IMR-90 (cell line): ENCODE results near the gene EPB41L4A. TPM values are rescaled to one million over a fixed set of nuclear protein-coding genes. Genes with fewer than 3 reads are reported as not detected.

ENCODE experiments used
- ATAC-seq: fragments of 200-7000 bp; cut with Tn5 transposase; 2 replicates; pipeline ENCODE4 v1.9.1; 2020; ENCODE audit warnings: low read depth, mild to moderate bottlenecking, moderate library complexity
- BruUV-seq: library from RNA; stranded (reverse); fragments of 400-500 nt; replicated peaks from 2 replicates; lab custom pipeline; 2021; lab: Mats Ljungman, UMichigan
- CTCF ChIA-PET: fragments of 300-600 bp; formaldehyde crosslinking; extraction: SDS; loops from one replicate; lab custom pipeline; 2021; ENCODE audit warnings: antibody characterized with exemption; lab: Yijun Ruan, JAX
- POLR2A ChIA-PET: fragments of 300-600 bp; sonication (Branson Sonifier 250); formaldehyde crosslinking; loops from one replicate; lab custom pipeline; 2022; ENCODE audit warnings: antibody characterized with exemption; ENCODE audit not compliant: unreplicated experiment; lab: Charles Lee
- DNase-seq: peaks from one replicate; pipeline ENCODE4 v3.0.0; 2013
- H2AFZ ChIP-seq: replicated peaks from 2 replicates; pipeline ENCODE3; 2013; ENCODE audit warnings: low read length, mild to moderate bottlenecking; ENCODE audit not compliant: poor library complexity
- H2AK5ac ChIP-seq: 2 replicates; pipeline ENCODE4 v1.6.1; 2013; ENCODE audit warnings: low read depth, low read length, inconsistent platforms
- H2AK9ac ChIP-seq: replicated peaks from 2 replicates; pipeline ENCODE3; 2013; ENCODE audit warnings: mild to moderate bottlenecking, low read depth, low read length, moderate library complexity; ENCODE audit not compliant: poor library complexity
- H2BK120ac ChIP-seq: 2 replicates; pipeline ENCODE4 v1.6.1; 2013; ENCODE audit warnings: low read depth, low read length, inconsistent platforms
- H2BK15ac ChIP-seq: 3 replicates; pipeline ENCODE4 v1.6.1; 2013; ENCODE audit warnings: low read depth, low read length, inconsistent platforms
- H2BK20ac ChIP-seq: 2 replicates; pipeline ENCODE4 v1.6.1; 2013; ENCODE audit warnings: low read depth, mild to moderate bottlenecking, inconsistent platforms, low read length, moderate library complexity
- H2BK5ac ChIP-seq: 2 replicates; pipeline ENCODE4 v1.6.1; 2013; ENCODE audit warnings: mild to moderate bottlenecking, low read depth, low read length, inconsistent platforms; ENCODE audit not compliant: poor library complexity, severe bottlenecking
- H3K14ac ChIP-seq: replicated peaks from 2 replicates; pipeline ENCODE4 v1.6.1; 2013; ENCODE audit warnings: low read depth, low read length, inconsistent platforms
- H3K18ac ChIP-seq: 2 replicates; pipeline ENCODE4 v1.6.1; 2013; ENCODE audit warnings: low read depth, low read length, control low read depth
- H3K23ac ChIP-seq: 2 replicates; pipeline ENCODE4 v1.6.1; 2013; ENCODE audit warnings: low read depth, low read length, inconsistent platforms
- H3K27ac ChIP-seq: 2 replicates; pipeline ENCODE4 v1.5.1; 2013; ENCODE audit warnings: mild to moderate bottlenecking, control low read depth, low read length; ENCODE audit not compliant: insufficient read depth
- H3K27me3 ChIP-seq: 2 replicates; pipeline ENCODE4 v1.6.1; 2013; ENCODE audit warnings: low read length; ENCODE audit not compliant: control insufficient read depth, insufficient read depth
- H3K36me3 ChIP-seq: 2 replicates; pipeline ENCODE4 v1.6.1; 2013; ENCODE audit warnings: low read length, mixed read lengths; ENCODE audit not compliant: control insufficient read depth, insufficient read depth
- H3K4ac ChIP-seq: 2 replicates; pipeline ENCODE4 v1.6.1; 2013; ENCODE audit warnings: low read depth, low read length, inconsistent platforms
- H3K4me1 ChIP-seq: 2 replicates; pipeline ENCODE4 v1.6.1; 2013; ENCODE audit warnings: low read length, mixed read lengths; ENCODE audit not compliant: control insufficient read depth, insufficient read depth
- H3K4me2 ChIP-seq: 2 replicates; pipeline ENCODE4 v1.6.1; 2013; ENCODE audit warnings: low read depth, mild to moderate bottlenecking, control low read depth, low read length, moderate library complexity
- H3K4me3 ChIP-seq: 2 replicates; pipeline ENCODE4 v1.5.1; 2013; ENCODE audit warnings: low read depth, mild to moderate bottlenecking, control low read depth, low read length, moderate library complexity; ENCODE audit not compliant: insufficient read depth
- H3K56ac ChIP-seq: 2 replicates; pipeline ENCODE4 v1.6.1; 2013; ENCODE audit warnings: low read length, inconsistent platforms; ENCODE audit not compliant: insufficient read depth; ENCODE audit errors: extremely low read depth
- H3K79me1 ChIP-seq, 2 experiments: 2 replicates each; pipeline ENCODE4 v1.6.1; 2013; ENCODE audit warnings: low read length in 2 of 2, inconsistent platforms in 1 of 2, low read depth in 1 of 2
- H3K9ac ChIP-seq: 2 replicates; pipeline ENCODE4 v1.6.1; 2013; ENCODE audit warnings: low read depth, low read length, control low read depth
- H3K9me1 ChIP-seq: 2 replicates; pipeline ENCODE4 v1.6.1; 2013; ENCODE audit warnings: low read length, inconsistent platforms; ENCODE audit not compliant: insufficient read depth
- H3K9me3 ChIP-seq: 2 replicates; pipeline ENCODE4 v1.6.1; 2013; ENCODE audit warnings: low read length; ENCODE audit not compliant: control insufficient read depth, insufficient read depth
- H4K20me1 ChIP-seq: 2 replicates; pipeline ENCODE4 v1.6.1; 2013; ENCODE audit warnings: low read length, inconsistent platforms; ENCODE audit not compliant: insufficient read depth
- H4K5ac ChIP-seq: 2 replicates; pipeline ENCODE4 v1.6.1; 2013; ENCODE audit warnings: mild to moderate bottlenecking, low read depth, low read length, control low read depth
- H4K8ac ChIP-seq, 2 experiments: 2 replicates each; pipeline ENCODE4 v1.6.1; 2013; ENCODE audit warnings: low read depth in 2 of 2, low read length in 2 of 2, control low read depth in 1 of 2, inconsistent platforms in 1 of 2
- H4K91ac ChIP-seq: 2 replicates; pipeline ENCODE4 v1.6.1; 2013; ENCODE audit warnings: low read depth, low read length, inconsistent platforms; ENCODE audit not compliant: insufficient read depth
- BHLHE40 ChIP-seq: fragments of 150-350 bp; IDR thresholded peaks from 2 replicates; pipeline ENCODE4 v1.6.1; 2016; ENCODE audit warnings: mild to moderate bottlenecking, low read depth, low read length
- CHD1 ChIP-seq: IDR thresholded peaks from 2 replicates; pipeline ENCODE4 v1.6.1; 2012; ENCODE audit warnings: low read depth, low read length, improper control_type of control experiment
- ELK1 ChIP-seq: fragments of 150-350 bp; IDR thresholded peaks from 2 replicates; pipeline ENCODE4 v1.6.1; 2016; ENCODE audit warnings: low read depth, mild to moderate bottlenecking, low read length, moderate library complexity, borderline replicate concordance
- MAFK ChIP-seq: IDR thresholded peaks from 2 replicates; pipeline ENCODE4 v1.6.1; 2012; ENCODE audit warnings: low read depth, low read length, improper control_type of control experiment
- MAZ ChIP-seq: IDR thresholded peaks from 2 replicates; pipeline ENCODE4 v1.6.1; 2012; ENCODE audit warnings: low read depth, mild to moderate bottlenecking, low read length, improper control_type of control experiment, moderate library complexity, borderline replicate concordance
- MXI1 ChIP-seq: IDR thresholded peaks from 2 replicates; pipeline ENCODE4 v1.6.1; 2012; ENCODE audit warnings: low read depth, mild to moderate bottlenecking, low read length, moderate library complexity, borderline replicate concordance
- POLR2A ChIP-seq: IDR thresholded peaks from 2 replicates; pipeline ENCODE4 v1.6.1; 2012; ENCODE audit warnings: mild to moderate bottlenecking, low read depth, low read length
- RAD21 ChIP-seq: IDR thresholded peaks from 2 replicates; pipeline ENCODE4 v1.6.1; 2012; ENCODE audit warnings: low read length, improper control_type of control experiment
- RCOR1 ChIP-seq: IDR thresholded peaks from 2 replicates; pipeline ENCODE4 v1.6.1; 2012; ENCODE audit warnings: mild to moderate bottlenecking, low read length, improper control_type of control experiment; ENCODE audit not compliant: insufficient replicate concordance
- RFX5 ChIP-seq: IDR thresholded peaks from 2 replicates; pipeline ENCODE4 v1.8.0; 2012; ENCODE audit warnings: low read depth, mild to moderate bottlenecking, low read length, moderate library complexity
- SMC3 ChIP-seq: fragments of 150-350 bp; IDR thresholded peaks from 2 replicates; pipeline ENCODE4 v1.6.1; 2016; ENCODE audit warnings: low read depth, mild to moderate bottlenecking, antibody characterized with exemption, low read length, moderate library complexity
- WGBS, 2 experiments: methylation state at CpG; one replicate each; pipeline versions ENCODE4 v1.1.5 to v1.1.7; 2013; ENCODE audit warnings: missing lambda C conversion rate in 2 of 2; ENCODE audit not compliant: insufficient read length in 1 of 2; ENCODE audit errors: extremely low coverage in 2 of 2; 5-methylcytosine and 5-hydroxymethylcytosine counted together
- dilution Hi-C: fragments of 300-500 bp; cut with HindIII; formaldehyde crosslinking; loops from one replicate; pipeline ENCODE4 v1.14.3; 2018; ENCODE audit warnings: low sequenced_read_pairs; ENCODE audit not compliant: unreplicated experiment
- in situ Hi-C: fragments of 300-500 bp; cut with MboI; formaldehyde crosslinking; loops from 3 replicates; pipeline ENCODE4 v1.14.3; 2019; ENCODE audit warnings: low sequenced_read_pairs, inconsistent platforms, mixed read lengths
- intact Hi-C: fragments of 100-400 bp; cut with micrococcal nuclease; formaldehyde crosslinking; loops from 2 replicates; pipeline ENCODE4 v1.10.0; 2022
- polyA plus RNA-seq, 3 experiments: library from polyadenylated mRNA; depleted of rRNA; stranded (reverse); fragments of >200 nt; gene quantifications; 2 replicates each; pipeline ENCODE4 v1.2.3, GENCODE V29; 2012; ENCODE audit warnings: low replicate concordance in 1 of 3
- total RNA-seq: library from RNA; depleted of rRNA; stranded (reverse); fragments of >200 nt; gene quantifications from 2 replicates; pipeline ENCODE4 v1.2.3, GENCODE V29; 2012
- TF ChIP-seq, protein P1 (sequence below): conservative IDR thresholded peaks from 2 replicates; pipeline ENCODE4 v1.5.1; 2012; ENCODE audit warnings: mild to moderate bottlenecking, low read depth, low read length, improper control_type of control experiment
- TF ChIP-seq, protein P2 (sequence below): fragments of 150-350 bp; IDR thresholded peaks from 2 replicates; pipeline ENCODE4 v1.6.1; 2017; ENCODE audit warnings: mild to moderate bottlenecking, antibody characterized with exemption, low read length, low read depth

Gene EPB41L4A
- total and polyA plus RNA-seq, 2 of the 4 experiments (the other 2 are of a cell fraction), result under 0.01 to 0.02 TPM

GRCh38 chr5:112276991-112277390 lies 142.1 kb downstream of the EPB41L4A start:
- Histone ChIP-seq H2AFZ (no peak overlapping the region), H2AK5ac (no peak overlapping the region), H3K36me3 (no peaks in the 10 kb centered on the region), H2AK9ac (no peak overlapping the region), H2BK5ac (no peak overlapping the region), H3K4me2 (no peak overlapping the region), H3K4ac (no peak overlapping the region), H4K8ac (no peak overlapping the region), H3K27ac (no peak overlapping the region), H3K9me3 (no peaks in the 10 kb centered on the region), H4K20me1 (no peaks in the 10 kb centered on the region), H3K9me1 (no peaks in the 10 kb centered on the region), H2BK120ac (no peak overlapping the region), H3K4me1 (no peaks in the 10 kb centered on the region), H3K23ac (no peak overlapping the region), H4K5ac (no peak overlapping the region), H3K9ac (no peak overlapping the region), H3K18ac (no peak overlapping the region), H3K4me3 (no peak overlapping the region), H3K27me3 (no peaks in the 10 kb centered on the region), H3K56ac (no peak overlapping the region), H2BK15ac (no peak overlapping the region), H4K91ac (no peak overlapping the region), H3K79me1 (no peaks in the 10 kb centered on the region), H2BK20ac (no peak overlapping the region), H3K14ac (no peak overlapping the region)
- TF ChIP-seq ELK1, result no peak
- no peak for TF ChIP-seq POLR2A
- no peak for TF ChIP-seq CHD1
- no peak for TF ChIP-seq MAFK
- TF ChIP-seq BHLHE40, result no peak
- TF ChIP-seq, protein P1, sequence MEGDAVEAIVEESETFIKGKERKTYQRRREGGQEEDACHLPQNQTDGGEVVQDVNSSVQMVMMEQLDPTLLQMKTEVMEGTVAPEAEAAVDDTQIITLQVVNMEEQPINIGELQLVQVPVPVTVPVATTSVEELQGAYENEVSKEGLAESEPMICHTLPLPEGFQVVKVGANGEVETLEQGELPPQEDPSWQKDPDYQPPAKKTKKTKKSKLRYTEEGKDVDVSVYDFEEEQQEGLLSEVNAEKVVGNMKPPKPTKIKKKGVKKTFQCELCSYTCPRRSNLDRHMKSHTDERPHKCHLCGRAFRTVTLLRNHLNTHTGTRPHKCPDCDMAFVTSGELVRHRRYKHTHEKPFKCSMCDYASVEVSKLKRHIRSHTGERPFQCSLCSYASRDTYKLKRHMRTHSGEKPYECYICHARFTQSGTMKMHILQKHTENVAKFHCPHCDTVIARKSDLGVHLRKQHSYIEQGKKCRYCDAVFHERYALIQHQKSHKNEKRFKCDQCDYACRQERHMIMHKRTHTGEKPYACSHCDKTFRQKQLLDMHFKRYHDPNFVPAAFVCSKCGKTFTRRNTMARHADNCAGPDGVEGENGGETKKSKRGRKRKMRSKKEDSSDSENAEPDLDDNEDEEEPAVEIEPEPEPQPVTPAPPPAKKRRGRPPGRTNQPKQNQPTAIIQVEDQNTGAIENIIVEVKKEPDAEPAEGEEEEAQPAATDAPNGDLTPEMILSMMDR, result no peak
- TF ChIP-seq SMC3, result no peak
- no peak for TF ChIP-seq MAZ
- no peak for TF ChIP-seq RCOR1
- TF ChIP-seq, protein P2, sequence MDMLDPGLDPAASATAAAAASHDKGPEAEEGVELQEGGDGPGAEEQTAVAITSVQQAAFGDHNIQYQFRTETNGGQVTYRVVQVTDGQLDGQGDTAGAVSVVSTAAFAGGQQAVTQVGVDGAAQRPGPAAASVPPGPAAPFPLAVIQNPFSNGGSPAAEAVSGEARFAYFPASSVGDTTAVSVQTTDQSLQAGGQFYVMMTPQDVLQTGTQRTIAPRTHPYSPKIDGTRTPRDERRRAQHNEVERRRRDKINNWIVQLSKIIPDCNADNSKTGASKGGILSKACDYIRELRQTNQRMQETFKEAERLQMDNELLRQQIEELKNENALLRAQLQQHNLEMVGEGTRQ, result no peak
- no peak for TF ChIP-seq MXI1
- no peak for TF ChIP-seq RAD21
- no peak for TF ChIP-seq RFX5
- WGBS, 2 experiments, result no CpG with 5 or more reads among the region's 4 CpGs
- no peak for ATAC-seq
- in situ Hi-C loops, result no loop called here
- intact Hi-C loops, result no loop called here
- DNase-seq, result no peak
- dilution Hi-C loops, result no loop called here
- ChIA-PET POLR2A (no interaction called here), CTCF (interaction anchor here (1.0 kb wide), 1 partner anchor 11 kb away, joined by 4 read pairs; no protein-coding TSS in a partner anchor)
- BruUV-seq, result no TSS peak
